Epithelial cell of esophagus (primary cell): ENCODE results near the gene POU6F2.

Experiments used
- DNase-seq: peaks from one replicate; pipeline ENCODE4 v3.0.0; 2010; ENCODE audit warnings: low read depth
- H3K4me3 ChIP-seq: 2 replicates; pipeline ENCODE4 v1.5.1; 2011; ENCODE audit warnings: mild to moderate bottlenecking, low read length, control low read depth
- TF ChIP-seq, protein P1 (sequence below): IDR thresholded peaks from 2 replicates; pipeline ENCODE4 v1.5.1; 2011; ENCODE audit warnings: low read depth, mild to moderate bottlenecking, low read length, control low read depth, inconsistent platforms; ENCODE audit not compliant: insufficient read depth; ENCODE audit errors: missing control alignments

Gene POU6F2

DNA sequence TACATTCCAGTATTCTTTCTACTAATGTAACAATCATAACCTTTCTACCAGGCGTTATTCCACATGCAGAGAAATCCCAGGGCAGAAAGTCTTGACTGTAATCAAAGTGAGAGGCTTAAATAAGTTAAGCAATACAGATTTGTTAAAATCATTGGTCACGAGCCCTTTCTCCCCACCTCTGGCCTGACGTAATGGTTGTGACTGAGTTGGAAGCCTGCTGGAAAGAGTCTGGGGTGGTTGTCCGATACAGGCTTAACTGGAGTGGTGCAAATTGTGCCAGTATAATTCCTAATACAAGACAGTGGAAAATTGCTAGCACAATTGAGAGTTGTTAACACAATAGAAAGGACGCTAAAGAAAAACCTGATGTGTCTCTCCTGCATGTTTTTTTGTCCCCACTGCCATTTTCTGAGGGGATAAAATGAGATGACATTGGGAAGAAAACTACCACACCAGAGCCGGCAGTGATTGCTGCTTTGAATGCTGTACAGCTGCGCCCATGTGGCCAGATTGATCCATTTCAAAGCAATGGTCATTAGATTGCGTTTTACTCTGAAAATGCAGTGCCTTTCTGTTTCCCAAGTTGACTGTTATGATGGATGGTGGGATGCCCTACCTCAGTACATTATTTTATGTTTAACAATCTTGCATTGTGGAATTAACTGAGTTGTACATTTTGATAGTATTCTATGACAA lies 190.8 kb downstream of the POU6F2 start:
- no peak overlapping the region for H3K4me3 ChIP-seq
- TF ChIP-seq, protein P1, sequence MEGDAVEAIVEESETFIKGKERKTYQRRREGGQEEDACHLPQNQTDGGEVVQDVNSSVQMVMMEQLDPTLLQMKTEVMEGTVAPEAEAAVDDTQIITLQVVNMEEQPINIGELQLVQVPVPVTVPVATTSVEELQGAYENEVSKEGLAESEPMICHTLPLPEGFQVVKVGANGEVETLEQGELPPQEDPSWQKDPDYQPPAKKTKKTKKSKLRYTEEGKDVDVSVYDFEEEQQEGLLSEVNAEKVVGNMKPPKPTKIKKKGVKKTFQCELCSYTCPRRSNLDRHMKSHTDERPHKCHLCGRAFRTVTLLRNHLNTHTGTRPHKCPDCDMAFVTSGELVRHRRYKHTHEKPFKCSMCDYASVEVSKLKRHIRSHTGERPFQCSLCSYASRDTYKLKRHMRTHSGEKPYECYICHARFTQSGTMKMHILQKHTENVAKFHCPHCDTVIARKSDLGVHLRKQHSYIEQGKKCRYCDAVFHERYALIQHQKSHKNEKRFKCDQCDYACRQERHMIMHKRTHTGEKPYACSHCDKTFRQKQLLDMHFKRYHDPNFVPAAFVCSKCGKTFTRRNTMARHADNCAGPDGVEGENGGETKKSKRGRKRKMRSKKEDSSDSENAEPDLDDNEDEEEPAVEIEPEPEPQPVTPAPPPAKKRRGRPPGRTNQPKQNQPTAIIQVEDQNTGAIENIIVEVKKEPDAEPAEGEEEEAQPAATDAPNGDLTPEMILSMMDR: no peak
- no peak for DNase-seq

DNA sequence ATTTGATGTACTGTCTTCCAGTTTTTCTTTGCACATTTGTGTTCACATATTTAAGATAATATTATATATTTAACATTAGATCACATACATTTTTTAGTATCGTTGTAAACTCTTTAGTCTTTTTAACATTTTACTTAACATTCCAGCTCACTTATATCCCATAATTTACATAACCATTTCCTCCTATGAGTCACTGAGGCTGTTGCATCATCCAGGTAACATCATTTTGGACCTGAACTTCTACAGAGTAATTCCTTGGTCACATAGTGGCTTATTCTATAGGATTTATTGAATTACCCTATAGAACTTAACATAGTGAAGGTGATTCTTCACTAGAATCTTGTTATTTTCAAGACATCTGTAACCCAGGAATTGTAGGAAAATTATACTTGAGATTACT lies 194.4 kb downstream of the POU6F2 start:
- TF ChIP-seq, protein P1: no peak

DNA sequence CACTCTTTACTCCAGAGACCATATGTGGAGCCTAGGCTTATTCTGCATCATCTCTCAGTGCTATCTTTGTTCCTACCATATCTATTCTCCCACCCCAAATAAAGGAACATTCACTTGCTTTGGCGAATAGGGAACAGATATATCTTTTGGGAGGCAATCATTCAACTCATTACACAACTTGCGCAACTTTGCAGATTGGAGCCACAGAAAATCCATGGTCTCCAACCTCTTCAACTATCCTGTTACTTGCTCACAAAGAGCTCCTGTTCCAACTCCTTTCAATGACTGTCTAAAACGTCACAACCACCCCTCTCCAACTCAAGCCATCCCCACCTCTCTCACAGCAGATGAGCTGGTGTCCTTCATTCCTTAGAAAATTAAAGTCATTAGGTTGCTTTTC lies 203.7 kb downstream of the POU6F2 start:
- TF ChIP-seq, protein P1: no peak
- no peak overlapping the region for H3K4me3 ChIP-seq
- DNase-seq: no peak

More for the DNA sequence above, 194.4 kb downstream of the POU6F2 start:
- DNase-seq: peak; percentile 73
- H3K4me3 ChIP-seq: no peak overlapping the region

DNA sequence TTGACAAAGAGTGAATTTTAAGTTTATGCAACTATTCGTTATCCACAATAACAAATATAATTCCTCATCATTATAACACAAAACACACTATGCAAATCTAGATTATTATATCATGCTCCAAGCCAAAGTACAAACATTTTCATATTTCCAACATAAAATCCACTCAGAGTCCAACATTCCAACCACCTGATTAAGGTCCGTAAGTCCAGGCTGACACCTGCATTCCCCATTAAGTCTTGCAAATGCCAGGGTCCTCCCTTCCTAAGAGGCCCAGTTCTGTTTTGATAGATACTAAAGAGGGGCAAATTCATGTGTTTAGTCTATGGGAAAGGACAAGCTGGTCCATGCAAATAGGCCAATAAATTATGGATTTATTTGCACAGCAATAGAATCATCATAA lies 206.1 kb downstream of the POU6F2 start:
- TF ChIP-seq, protein P1: no peak
- H3K4me3 ChIP-seq: no peak overlapping the region
- DNase-seq: no peak

DNA sequence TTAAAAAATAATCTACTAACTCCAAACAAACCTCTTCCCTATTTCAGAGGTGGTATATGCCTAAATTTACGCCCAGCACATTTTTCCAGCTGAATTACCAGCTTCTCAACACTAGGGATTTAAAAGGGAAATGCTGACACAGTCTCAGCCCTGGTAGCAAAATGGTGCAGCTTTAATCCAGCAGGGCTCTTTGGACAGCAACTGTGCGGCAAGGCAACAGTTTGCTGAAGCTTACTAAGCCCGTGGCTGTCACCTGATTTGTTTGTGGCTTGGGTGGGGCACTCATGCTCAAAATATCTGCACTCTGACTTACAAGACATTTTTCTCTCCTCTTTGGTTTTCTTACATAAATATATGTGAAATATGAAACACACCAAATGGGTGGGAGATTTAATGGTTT lies 206.7 kb downstream of the POU6F2 start:
- DNase-seq: peak; percentile 10
- H3K4me3 ChIP-seq: no peak overlapping the region
- TF ChIP-seq, protein P1: no peak

DNA sequence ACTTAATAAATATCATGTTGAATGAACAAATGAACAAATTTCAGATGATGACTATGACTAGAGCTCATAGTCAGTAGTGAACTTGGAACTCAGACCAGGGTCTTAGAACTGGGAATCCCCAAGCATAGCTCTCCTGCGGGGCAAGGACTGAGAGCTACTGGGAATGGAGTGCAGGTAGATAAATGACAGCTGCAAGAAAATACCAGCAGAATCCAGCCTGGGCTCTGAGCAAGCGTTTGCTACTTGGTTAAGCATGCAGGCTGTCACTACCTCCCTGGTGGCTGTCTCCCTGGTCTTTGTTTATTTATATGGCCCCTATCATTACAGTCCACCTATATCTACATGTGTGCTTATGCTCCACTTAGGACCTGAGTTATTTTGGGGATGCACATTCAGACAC lies 208.4 kb downstream of the POU6F2 start:
- TF ChIP-seq, protein P1: no peak
- DNase-seq: no peak
- H3K4me3 ChIP-seq: no peak overlapping the region

DNA sequence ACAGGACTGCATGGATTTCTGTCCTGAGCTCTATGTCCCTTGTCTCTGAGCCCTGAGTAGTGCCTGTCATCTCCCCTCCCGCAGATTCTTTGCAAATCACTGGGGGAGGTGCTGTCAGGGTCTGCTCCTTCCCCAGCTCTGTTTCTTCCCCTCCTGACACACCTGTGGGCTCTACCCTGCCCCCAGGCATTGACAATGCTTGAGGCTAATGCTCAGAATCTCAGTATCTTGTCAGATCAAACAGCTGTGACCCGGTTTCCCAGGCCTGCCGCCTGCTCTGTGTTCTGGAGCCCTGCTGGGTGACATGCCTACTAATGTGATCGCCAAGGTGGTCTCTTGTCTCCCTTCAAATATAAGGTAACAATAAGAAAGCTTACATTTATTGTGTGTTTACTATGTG lies 209.0 kb downstream of the POU6F2 start:
- TF ChIP-seq, protein P1: no peak
- DNase-seq: no peak
- no peak overlapping the region for H3K4me3 ChIP-seq
